RWPE1 (cell line): ENCODE data around the gene MIA3.
A peak's percentile ranks its signal among the peaks of the same experiment; 100 is the strongest.

Experiments used
- CTCF ChIA-PET: fragments of 350-600 bp; sonication (Branson Sonifier 250); formaldehyde crosslinking; extraction: SDS; loops from one replicate; lab custom pipeline; 2021; lab: Yijun Ruan, JAX
- POLR2A ChIA-PET: fragments of 400-600 bp; formaldehyde crosslinking; extraction: SDS; loops from one replicate; lab custom pipeline; 2020; ENCODE audit warnings: antibody characterized with exemption; ENCODE audit not compliant: low non-redundant PET; lab: Yijun Ruan, JAX
- DNase-seq: peaks from one replicate; pipeline ENCODE4 v3.0.0; 2012; ENCODE audit warnings: low spot score
- H3K27ac ChIP-seq: fragments of 450-650 bp; 2 replicates; pipeline ENCODE4 v1.5.1; 2017
- CTCF ChIP-seq: fragments of 450-650 bp; conservative IDR thresholded peaks from 2 replicates; pipeline ENCODE4 v1.5.1; 2017; ENCODE audit warnings: low read depth, mild to moderate bottlenecking

MIA3 gene

GRCh38 chr1:222702210-222702609, 84.3 kb downstream of the MIA3 start:
- TF ChIP-seq CTCF: no peak
- POLR2A ChIA-PET: no interaction called here

GRCh38 chr1:222704260-222704659, 86.4 kb downstream of the MIA3 start:
- ChIA-PET CTCF (no interaction called here), POLR2A (no interaction called here)
- no peak for TF ChIP-seq CTCF
- no peak for DNase-seq
- no peak overlapping the region for H3K27ac ChIP-seq

More at GRCh38 chr1:222702210-222702609, 84.3 kb downstream of the MIA3 start:
- no peak for DNase-seq
- H3K27ac ChIP-seq: no peak overlapping the region
- CTCF ChIA-PET: no interaction called here

GRCh38 chr1:222706815-222707214, 88.9 kb downstream of the MIA3 start:
- TF ChIP-seq CTCF: no peak
- ChIA-PET POLR2A (no interaction called here), CTCF (interaction anchor here (0.6 to 0.7 kb wide), 3 partner anchors 582 to 1010 kb away, joined by 3 to 12 read pairs (median 4); no protein-coding TSS in a partner anchor)
- no peak overlapping the region for H3K27ac ChIP-seq
- no peak for DNase-seq

- H3K27ac ChIP-seq: no peak overlapping the region
- no peak for TF ChIP-seq CTCF
- CTCF ChIA-PET: no interaction called here
- POLR2A ChIA-PET: no interaction called here
- no peak for DNase-seq
These were observed 91.8 kb downstream of the MIA3 start for GRCh38 chr1:222709700-222710153.

- POLR2A ChIA-PET: no interaction called here
- TF ChIP-seq CTCF: no peak
- DNase-seq: peak; percentile 80
- CTCF ChIA-PET: no interaction called here
- H3K27ac ChIP-seq: peak overlapping the region; percentile 97
These were observed 93.7 kb downstream of the MIA3 start for GRCh38 chr1:222711319-222712252.

- CTCF ChIA-PET: interaction anchor here (0.7 kb wide), 1 partner anchor 76 kb away, joined by 6 read pairs; no protein-coding TSS in a partner anchor
- peak; percentile 89 for DNase-seq
- POLR2A ChIA-PET: no interaction called here
- TF ChIP-seq CTCF: no peak
- H3K27ac ChIP-seq: peak within 1 kb of the TSS; percentile 97
These were observed 94.6 kb downstream of the MIA3 start, which contains the start of the genes AIDA and BROX for GRCh38 chr1:222712253-222713090. Gene AIDA, minus strand, starts transcription at chr1:222712491. Its CDS starts 174 bp downstream, at chr1:222712317. Gene BROX, plus strand, starts transcription at chr1:222712564. Its CDS starts 3,136 bp downstream, at chr1:222715700.
